GM12878 (cell line): Measurements from ENCODE around the gene IL3RA. TPM values are rescaled to one million over a fixed set of nuclear protein-coding genes. Genes with fewer than 3 reads are reported as not detected.

Source experiments
- ATAC-seq: fragments of 200-7000 bp; cut with Tn5 transposase; 3 replicates; pipeline ENCODE4 v1.9.1; 2020; ENCODE audit warnings: mild to moderate bottlenecking, moderate library complexity
- BruUV-seq: library from RNA; stranded (reverse); fragments of 400-500 nt; replicated peaks from 2 replicates; lab custom pipeline; 2021; lab: Mats Ljungman, UMichigan
- CTCF ChIA-PET: fragments of 300-600 bp; sonication (Branson Sonifier 250); formaldehyde crosslinking; extraction: SDS; loops from one replicate; lab custom pipeline; 2021; ENCODE audit warnings: inconsistent platforms; lab: Yijun Ruan, JAX
- POLR2A ChIA-PET: fragments of 350-600 bp; formaldehyde crosslinking; extraction: SDS; loops from one replicate; lab custom pipeline; 2021; ENCODE audit warnings: inconsistent platforms; lab: Charles Lee
- RAD21 ChIA-PET: fragments of 300-600 bp; sonication (Branson Sonifier 250); formaldehyde crosslinking; loops from one replicate; lab custom pipeline; 2023; ENCODE audit warnings: antibody characterized with exemption; ENCODE audit not compliant: unreplicated experiment; lab: Charles Lee
- SMC1A ChIA-PET: fragments of 300-600 bp; sonication (Branson Sonifier 250); formaldehyde crosslinking; loops from one replicate; lab custom pipeline; 2023; ENCODE audit not compliant: unreplicated experiment, uncharacterized antibody; lab: Charles Lee
- DNase-seq: peaks from one replicate; pipeline ENCODE4 v3.0.0-alpha.2; 2011; ENCODE audit warnings: low read depth, low spot score
- FAIRE-seq: peaks from 3 replicates; lab custom pipeline; 2011; peaks lifted over from hg19 to GRCh38; lab: Jason Lieb, UNC
- H2AFZ ChIP-seq: 2 replicates; pipeline ENCODE4 v1.6.0; 2011; ENCODE audit warnings: low read depth, low read length, control low read depth; ENCODE audit not compliant: control insufficient read depth
- H3K27ac ChIP-seq: 2 replicates; pipeline ENCODE4 v1.5.1; 2011; ENCODE audit warnings: control low read depth; ENCODE audit not compliant: control insufficient read depth, insufficient read depth
- H3K27me3 ChIP-seq, 2 experiments: replicated peaks in 1 of 2; 2 replicates each; pipeline versions ENCODE4 v1.6.0 to v1.6.1; 2011; ENCODE audit warnings: low read length in 1 of 2; ENCODE audit not compliant: control insufficient read depth in 2 of 2, insufficient read depth in 2 of 2
- H3K36me3 ChIP-seq, 2 experiments: 2 replicates each; pipeline ENCODE4 v1.5.1; 2011; ENCODE audit warnings: low read length in 1 of 2; ENCODE audit not compliant: control insufficient read depth in 2 of 2, insufficient read depth in 2 of 2
- H3K4me1 ChIP-seq: 2 replicates; pipeline ENCODE4 v1.6.1; 2011; ENCODE audit warnings: mild to moderate bottlenecking, low read length, moderate library complexity, mixed read lengths; ENCODE audit not compliant: control insufficient read depth, insufficient read depth
- H3K4me2 ChIP-seq: 2 replicates; pipeline ENCODE4 v1.6.0; 2011; ENCODE audit warnings: control low read depth; ENCODE audit not compliant: control insufficient read depth, insufficient read depth
- H3K4me3 ChIP-seq: fragments of 200-600 bp; sonication (generic); 2 replicates; pipeline ENCODE4 v1.5.1; 2016
- H3K79me2 ChIP-seq: 2 replicates; pipeline ENCODE4 v1.6.0; 2011; ENCODE audit warnings: low read length; ENCODE audit not compliant: control insufficient read depth, insufficient read depth
- H3K9ac ChIP-seq: 2 replicates; pipeline ENCODE4 v1.8.0; 2011; ENCODE audit warnings: low read length, control low read depth, mixed read lengths; ENCODE audit not compliant: control insufficient read depth, insufficient read depth
- H3K9me3 ChIP-seq: replicated peaks from 3 replicates; pipeline ENCODE4 v1.5.1; 2011; ENCODE audit warnings: mild to moderate bottlenecking, low read length; ENCODE audit not compliant: control insufficient read depth, insufficient read depth
- H4K20me1 ChIP-seq: 2 replicates; pipeline ENCODE4 v1.6.0; 2011; ENCODE audit not compliant: control insufficient read depth, insufficient read depth
- BCL3 ChIP-seq: IDR thresholded peaks from 2 replicates; pipeline ENCODE4 v1.6.1; 2011; ENCODE audit warnings: borderline replicate concordance, low read depth, mild to moderate bottlenecking, moderate library complexity, low read length; ENCODE audit not compliant: insufficient read depth, poor library complexity, severe bottlenecking
- BCLAF1 ChIP-seq: fragments of 450-650 bp; IDR thresholded peaks from 2 replicates; pipeline ENCODE4 v1.6.1; 2017; ENCODE audit warnings: antibody characterized with exemption, mild to moderate bottlenecking, moderate library complexity
- BRCA1 ChIP-seq: IDR thresholded peaks from 2 replicates; pipeline ENCODE4 v1.6.1; 2011; ENCODE audit warnings: low read depth, low read length, improper control_type of control experiment
- E2F4 ChIP-seq: IDR thresholded peaks from 2 replicates; pipeline ENCODE4 v1.6.1; 2012; ENCODE audit warnings: low read depth, low read length, improper control_type of control experiment
- FOXM1 ChIP-seq: IDR thresholded peaks from 2 replicates; pipeline ENCODE4 v1.6.1; 2012; ENCODE audit warnings: low read depth, mild to moderate bottlenecking, inconsistent platforms, low read length, moderate library complexity
- MYC ChIP-seq: IDR thresholded peaks from 2 replicates; pipeline ENCODE4 v1.6.1; 2011; ENCODE audit warnings: mild to moderate bottlenecking, low read length, moderate library complexity, inconsistent platforms; ENCODE audit not compliant: insufficient read depth, insufficient replicate concordance, insufficient read length, severe bottlenecking
- NFXL1 ChIP-seq: fragments of 450-650 bp; IDR thresholded peaks from 2 replicates; pipeline ENCODE4 v1.6.1; 2017; ENCODE audit warnings: antibody characterized with exemption, mild to moderate bottlenecking, borderline replicate concordance
- SKIL ChIP-seq: fragments of 450-650 bp; IDR thresholded peaks from 2 replicates; pipeline ENCODE4 v1.6.1; 2017; ENCODE audit warnings: mild to moderate bottlenecking, low read depth, inconsistent platforms; ENCODE audit not compliant: poor library complexity, severe bottlenecking
- STAT1 ChIP-seq: fragments of 450-650 bp; conservative IDR thresholded peaks from 2 replicates; pipeline ENCODE4 v1.6.1; 2014; ENCODE audit warnings: antibody characterized with exemption, mild to moderate bottlenecking
- WGBS: methylation state at CpG from one replicate; pipeline ENCODE4 v1.1.6; 2016; ENCODE audit warnings: low lambda C conversion rate; ENCODE audit not compliant: insufficient replicate concordance, insufficient coverage; ENCODE audit errors: missing lambda C conversion rate; 5-methylcytosine and 5-hydroxymethylcytosine counted together
- in situ Hi-C: fragments of 300-500 bp; cut with MboI; formaldehyde crosslinking; loops from 9 replicates; pipeline ENCODE4 v1.14.3; 2018; ENCODE audit warnings: mixed read lengths
- intact Hi-C: fragments of 100-400 bp; cut with micrococcal nuclease; formaldehyde crosslinking; loops from one replicate; pipeline ENCODE4 v1.14.2; 2022; ENCODE audit not compliant: unreplicated experiment
- polyA plus RNA-seq, 11 experiments: library from polyadenylated mRNA; depleted of rRNA in 4 of 11; unstranded in 6 of 11; stranded (reverse) in 5 of 11; fragments of >200 nt; fragmentation: Nextera tagmentation in 4 of 11; fragmentation: Illumina TruSeq in 1 of 11; extraction: Ambion mirVana in 4 of 11; extraction: Trizol in 1 of 11; gene quantifications; 1 replicate in 1 of 11; 2 replicates in 10 of 11; pipeline versions ENCODE4 v1.2.1 to v1.2.3, GENCODE V29; 2011 to 2016; ENCODE audit warnings: inconsistent platforms in 2 of 11, missing spikeins in 2 of 11, low read depth in 1 of 11
- total RNA-seq, 4 experiments: library from RNA; depleted of rRNA in 3 of 4; stranded (reverse); fragments of >200 nt in 3 of 4; fragmentation: Illumina TruSeq in 1 of 4; extraction: Trizol in 1 of 4; gene quantifications; 2 replicates each; pipeline versions ENCODE4 v1.2.1 to v1.2.3, GENCODE V29; 2013 to 2021

IL3RA gene
- total and polyA plus RNA-seq, 10 of the 15 experiments (the other 5 are each of a cell fraction or from before 2014, with no cell fraction given), result 2.1 to 31.1 (median 17.9) TPM

GRCh38 chrX:1291110-1291740 is 45.4 kb upstream of the IL3RA start:
- CTCF ChIA-PET, result no interaction called here
- H3K4me3 ChIP-seq, result no peak overlapping the region
- no TSS peak for BruUV-seq
- SMC1A ChIA-PET, result no interaction called here
- H3K9ac ChIP-seq, result no peak overlapping the region
- no peaks in the 10 kb centered on the region for H3K27me3 ChIP-seq
- in situ Hi-C loops (no loop called here), intact Hi-C loops (no loop called here)
- no peak overlapping the region for H3K4me2 ChIP-seq
- no peaks in the 10 kb centered on the region for H3K36me3 ChIP-seq
- RAD21 ChIA-PET, result no interaction called here
- no peaks in the 10 kb centered on the region for H4K20me1 ChIP-seq
- no peak for FAIRE-seq
- no peak overlapping the region for H3K27ac ChIP-seq
- no peaks in the 10 kb centered on the region for H3K79me2 ChIP-seq
- DNase-seq, result no peak
- no peak overlapping the region for H2AFZ ChIP-seq
- WGBS, result 44% methylated on average over 9 of the region's 9 CpGs
- H3K9me3 ChIP-seq, result no peaks in the 10 kb centered on the region; the same call in 2 of the 3 replicates
- POLR2A ChIA-PET, result no interaction called here
- no peak for ATAC-seq
- no peak for TF ChIP-seq BCL3
- no peak for TF ChIP-seq BRCA1
- no peak for TF ChIP-seq BCLAF1
- no peak for TF ChIP-seq MYC
- TF ChIP-seq E2F4, result no peak
- no peak for TF ChIP-seq STAT1
- TF ChIP-seq SKIL, result no peak
- TF ChIP-seq NFXL1, result no peak
- no peak for TF ChIP-seq FOXM1
- no peaks in the 10 kb centered on the region for H3K4me1 ChIP-seq
